Skin epidermis (tissue), 12 donors: ENCODE measurements around the gene DCLK1.

Experiments used
- H3K27ac ChIP-seq, 21 experiments: fragments of 200-600 bp; sonication (generic) in 11 of 21; one replicate each; pipeline ENCODE4 v1.5.0; 2020; ENCODE audit warnings: mild to moderate bottlenecking in 3 of 21, inconsistent platforms in 2 of 21, moderate library complexity in 2 of 21
- H3K4me3 ChIP-seq, 7 experiments: fragments of 200-600 bp; sonication (generic) in 2 of 7; one replicate each; pipeline ENCODE4 v1.5.0; 2020; ENCODE audit warnings: inconsistent platforms in 2 of 7, mild to moderate bottlenecking in 2 of 7, moderate library complexity in 1 of 7

Gene DCLK1

GRCh38 chr13:35887115-35887666 is 244.0 kb downstream of the DCLK1 start:
- no peak overlapping the region for H3K27ac ChIP-seq
- H3K4me3 ChIP-seq: no peak overlapping the region

GRCh38 chr13:35886332-35887114 is 244.7 kb downstream of the DCLK1 start:
- Histone ChIP-seq H3K27ac (no peak overlapping the region), H3K4me3 (no peak overlapping the region)

GRCh38 chr13:35884211-35884760 is 246.9 kb downstream of the DCLK1 start:
- H3K4me3 ChIP-seq: no peak overlapping the region
- no peak overlapping the region for H3K27ac ChIP-seq

GRCh38 chr13:35882722-35883497 is 248.3 kb downstream of the DCLK1 start:
- Histone ChIP-seq H3K4me3 (no peak overlapping the region), H3K27ac (no peak overlapping the region)

- no peak overlapping the region for H3K27ac ChIP-seq
- no peak overlapping the region for H3K4me3 ChIP-seq
These were observed 249.8 kb downstream of the DCLK1 start for GRCh38 chr13:35881360-35881759.

GRCh38 chr13:35879111-35879510 is 252.1 kb downstream of the DCLK1 start:
- no peak overlapping the region for H3K27ac ChIP-seq
- H3K4me3 ChIP-seq: no peak overlapping the region

- H3K4me3 ChIP-seq: no peak overlapping the region
- peak overlapping the region in 1 of 21 experiments; percentile 45 for H3K27ac ChIP-seq
These were observed 254.6 kb downstream of the DCLK1 start for GRCh38 chr13:35876601-35877000.

- no peak overlapping the region for H3K4me3 ChIP-seq
- H3K27ac ChIP-seq: peak overlapping the region in 1 of 21 experiments; percentile 13
These were observed 256.5 kb downstream of the DCLK1 start for GRCh38 chr13:35874704-35875103.

- Histone ChIP-seq H3K27ac (no peak overlapping the region), H3K4me3 (no peak overlapping the region)
These were observed 258.8 kb downstream of the DCLK1 start for GRCh38 chr13:35872369-35872768.

GRCh38 chr13:35871561-35871960 is 259.6 kb downstream of the DCLK1 start:
- Histone ChIP-seq H3K27ac (no peak overlapping the region), H3K4me3 (no peak overlapping the region)

GRCh38 chr13:35866801-35867200 is 264.4 kb downstream of the DCLK1 start:
- Histone ChIP-seq H3K27ac (no peak overlapping the region), H3K4me3 (no peak overlapping the region)

GRCh38 chr13:35865341-35866240 is 265.6 kb downstream of the DCLK1 start:
- no peak overlapping the region for H3K27ac ChIP-seq
- H3K4me3 ChIP-seq: no peak overlapping the region

- H3K4me3 ChIP-seq: no peak overlapping the region
- H3K27ac ChIP-seq: peak overlapping the region in 1 of 21 experiments; percentile 14
These were observed 270.5 kb downstream of the DCLK1 start for GRCh38 chr13:35860661-35861060.

GRCh38 chr13:35859981-35860380 is 271.2 kb downstream of the DCLK1 start:
- Histone ChIP-seq H3K4me3 (no peak overlapping the region), H3K27ac (peak overlapping the region in 1 of 21 experiments; percentile 24)

- peak overlapping the region in 4 of 21 experiments; percentile 17 to 69 (median 46) for H3K27ac ChIP-seq
- no peak overlapping the region for H3K4me3 ChIP-seq
These were observed 272.5 kb downstream of the DCLK1 start for GRCh38 chr13:35858665-35859064.

GRCh38 chr13:35857769-35858168 is 273.4 kb downstream of the DCLK1 start:
- Histone ChIP-seq H3K4me3 (no peak overlapping the region), H3K27ac (peak overlapping the region in 5 of 21 experiments; percentile 2 to 57 (median 40))

GRCh38 chr13:35856721-35857364 is 274.3 kb downstream of the DCLK1 start:
- no peak overlapping the region for H3K4me3 ChIP-seq
- H3K27ac ChIP-seq: peak overlapping the region in 3 of 21 experiments; percentile 33 to 57 (median 40)

GRCh38 chr13:35856084-35856483 is 275.1 kb downstream of the DCLK1 start:
- Histone ChIP-seq H3K27ac (peak overlapping the region in 1 of 21 experiments; percentile 23), H3K4me3 (no peak overlapping the region)

GRCh38 chr13:35855531-35856019 is 275.6 kb downstream of the DCLK1 start:
- H3K27ac ChIP-seq: peak overlapping the region in 3 of 21 experiments; percentile 10 to 33 (median 24)
- H3K4me3 ChIP-seq: peak overlapping the region in 1 of 7 experiments; percentile 5
